Limb (tissue), 2 donors: Measurements from ENCODE around the gene LRRC39.

Source experiments
- DNase-seq, 2 donors: peaks; one replicate each; pipeline ENCODE4 v3.0.0-alpha.2; 2016; ENCODE audit errors: extremely low spot score in 2 of 2

LRRC39 gene

GRCh38 chr1:100147875-100148274 is 30.2 kb downstream of the LRRC39 start:
- no peak for DNase-seq

- no peak for DNase-seq
Measured at GRCh38 chr1:100146958-100147357, 31.1 kb downstream of the LRRC39 start.

GRCh38 chr1:100145116-100145515 is 32.9 kb downstream of the LRRC39 start:
- DNase-seq, result no peak

DNA sequence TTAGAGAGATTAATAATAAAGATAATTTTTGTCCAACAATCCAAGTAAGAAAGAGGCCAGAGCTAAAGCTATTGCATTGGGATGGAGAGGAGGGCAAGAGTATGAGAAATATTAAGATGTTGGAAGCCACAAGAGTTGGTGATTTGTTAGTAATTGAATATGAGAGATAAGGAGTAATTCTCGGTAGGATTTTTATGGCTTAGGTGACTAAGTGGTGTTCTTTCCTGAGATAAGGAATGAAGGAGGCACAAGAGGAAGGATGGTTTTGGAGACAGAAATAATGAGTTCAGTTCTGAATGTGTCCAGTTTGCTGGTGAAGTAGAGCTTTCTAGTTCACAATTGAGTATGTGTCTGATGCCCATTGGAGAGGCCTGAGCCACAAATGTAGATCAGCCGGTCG is 35.7 kb downstream of the LRRC39 start:
- no peak for DNase-seq

DNA sequence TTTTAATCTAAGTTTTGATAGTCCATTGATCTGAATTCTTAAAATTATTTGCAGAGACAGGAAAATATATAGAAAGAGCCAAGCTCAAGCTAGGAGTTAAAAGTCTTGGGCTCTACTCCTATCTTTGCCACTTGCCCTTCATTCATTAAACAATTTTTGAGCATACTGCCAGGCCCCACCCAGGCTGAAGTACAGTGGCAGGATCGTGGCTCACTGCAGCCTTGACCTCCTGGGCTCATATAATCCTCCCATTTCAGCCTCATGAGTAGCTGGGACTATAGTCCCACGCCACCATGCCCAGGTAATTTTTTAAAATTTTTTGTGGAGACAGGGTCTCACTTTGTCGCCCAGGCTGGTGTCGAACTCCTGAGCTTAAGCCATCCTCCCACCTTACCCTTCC is 36.9 kb downstream of the LRRC39 start:
- no peak for DNase-seq

GRCh38 chr1:100137602-100138001 is 40.5 kb downstream of the LRRC39 start:
- DNase-seq, result no peak

DNA sequence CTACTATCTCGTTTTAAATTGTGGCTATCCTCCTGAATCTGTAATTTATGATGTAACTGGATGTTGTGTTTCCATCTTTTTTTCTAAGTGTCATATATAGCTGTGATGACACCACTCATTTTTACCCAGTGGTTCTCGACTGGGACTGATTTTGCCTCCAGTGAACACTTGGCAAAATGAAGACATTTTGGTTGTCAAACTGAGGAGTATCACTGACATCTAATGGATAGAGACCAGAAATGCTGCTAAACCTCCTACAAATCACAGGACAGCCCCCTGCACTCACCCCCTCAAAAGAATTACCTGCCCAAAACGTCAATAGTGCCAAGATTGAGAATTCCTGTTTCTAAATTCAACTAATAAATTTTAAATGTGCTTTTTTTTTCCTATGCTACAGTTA is 43.2 kb downstream of the LRRC39 start:
- DNase-seq, result no peak

- peak; percentile 95 to 99 for DNase-seq
Measured at GRCh38 chr1:100132566-100133477, 45.2 kb downstream of the LRRC39 start, which contains the start of the genes SASS6 and TRMT13. Gene SASS6, minus strand, starts transcription at chr1:100132930. Its CDS starts 116 bp downstream, at chr1:100132814. Gene TRMT13, plus strand, starts transcription at chr1:100133163. Its CDS starts 6 bp downstream, at chr1:100133169.

- DNase-seq, result no peak
Measured at GRCh38 chr1:100131623-100132022, 46.4 kb downstream of the LRRC39 start.

GRCh38 chr1:100130552-100131077 is 47.4 kb downstream of the LRRC39 start:
- DNase-seq, result no peak

GRCh38 chr1:100127226-100127625 is 50.8 kb downstream of the LRRC39 start:
- DNase-seq, result no peak

DNA sequence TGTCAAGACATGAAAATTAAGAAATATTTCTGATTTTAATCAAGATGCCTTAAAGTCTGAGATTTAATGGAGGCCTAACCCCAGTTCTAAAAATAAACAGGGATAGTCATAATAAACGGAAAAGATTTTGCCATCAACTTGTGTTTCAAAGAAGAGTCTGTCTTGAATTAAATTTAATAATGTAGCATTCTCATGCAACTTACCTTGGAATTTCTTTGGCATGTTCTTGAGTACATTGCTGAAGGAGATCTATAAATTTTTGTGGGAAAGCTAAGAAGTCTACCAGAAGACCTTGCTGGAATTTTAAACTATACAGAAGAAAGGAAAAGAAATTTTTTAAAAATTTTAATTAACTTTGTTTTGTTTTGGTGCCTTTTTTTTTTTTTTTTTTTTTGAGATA is 55.9 kb downstream of the LRRC39 start:
- DNase-seq, result no peak

GRCh38 chr1:100115524-100115923 is 62.5 kb downstream of the LRRC39 start:
- no peak for DNase-seq

DNA sequence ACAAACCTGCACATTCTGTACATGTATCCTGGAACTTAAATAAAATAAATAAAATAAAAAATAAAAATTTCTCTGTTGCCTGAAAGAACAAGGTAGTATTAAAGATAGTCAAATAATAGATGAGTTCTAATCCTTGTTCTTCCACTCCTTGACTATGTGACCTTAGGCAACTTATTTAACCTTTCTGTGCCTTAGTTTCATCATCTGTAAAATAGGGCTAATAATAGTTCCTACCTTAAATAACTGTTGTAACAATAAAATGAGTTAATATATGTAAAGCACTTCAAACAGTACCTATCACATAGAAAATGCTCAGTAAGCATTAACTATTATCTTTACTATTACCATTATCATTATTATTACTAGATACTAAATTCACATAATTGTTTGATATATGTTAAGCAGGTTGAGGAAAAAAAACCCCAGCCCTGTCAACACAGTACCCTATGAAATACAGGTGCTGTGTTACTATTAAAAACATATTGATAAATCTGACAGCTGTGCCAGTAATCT is 68.4 kb downstream of the LRRC39 start:
- DNase-seq, result no peak

GRCh38 chr1:100107696-100108095 is 70.4 kb downstream of the LRRC39 start:
- no peak for DNase-seq

- DNase-seq, result no peak
Measured at GRCh38 chr1:100101564-100101963, 76.5 kb downstream of the LRRC39 start.

- DNase-seq, result no peak
Measured at GRCh38 chr1:100100202-100100601, 77.9 kb downstream of the LRRC39 start.
